Thoracic aorta (tissue), 2 donors: ENCODE data around the gene DOCK4. TPM values are rescaled to one million over a fixed set of nuclear protein-coding genes. Genes with fewer than 3 reads are reported as not detected.

Experiments
- ATAC-seq: fragments of 150-250 bp; one replicate; pipeline ENCODE4 v1.8.0; 2017; ENCODE audit warnings: low read depth; ENCODE audit not compliant: insufficient number of reproducible peaks, low FRiP score
- DNase-seq: peaks from one replicate; pipeline ENCODE4 v3.0.0-alpha.2; 2020; ENCODE audit warnings: low spot score
- H3K27ac ChIP-seq, 2 donors: fragments of 200-600 bp; sonication (generic); 1 replicate in 1 of 2; 2 replicates in 1 of 2; pipeline ENCODE4 v1.5.1; 2016; ENCODE audit warnings: mild to moderate bottlenecking in 2 of 2, moderate library complexity in 2 of 2
- H3K27me3 ChIP-seq: fragments of 200-600 bp; sonication (generic); replicated peaks from 2 replicates; pipeline ENCODE4 v1.6.0; 2016; ENCODE audit warnings: mild to moderate bottlenecking; ENCODE audit not compliant: insufficient read depth
- H3K36me3 ChIP-seq: fragments of 200-600 bp; sonication (generic); one replicate; pipeline ENCODE4 v1.5.1; 2016
- H3K4me1 ChIP-seq, 2 donors: fragments of 200-600 bp; sonication (generic); 1 replicate in 1 of 2; 2 replicates in 1 of 2; pipeline versions ENCODE4 v1.5.1 to v1.6.0; 2016; ENCODE audit warnings: low read depth in 2 of 2, mild to moderate bottlenecking in 1 of 2; ENCODE audit not compliant: control insufficient read depth in 1 of 2
- H3K4me3 ChIP-seq: fragments of 200-600 bp; sonication (generic); 2 replicates; pipeline ENCODE4 v1.5.1; 2016; ENCODE audit warnings: mild to moderate bottlenecking
- H3K9me3 ChIP-seq: fragments of 200-600 bp; sonication (generic); 2 replicates; pipeline ENCODE4 v1.5.1; 2016
- total RNA-seq, 2 donors: library from RNA; depleted of rRNA; stranded (reverse); fragments of >200 nt; gene quantifications; one replicate each; pipeline versions ENCODE4 v1.1.0 to v1.2.3, GENCODE V29; 2016
- TF ChIP-seq, protein P1 (sequence below): fragments of 200-600 bp; sonication (generic); IDR thresholded peaks from one replicate; pipeline ENCODE4 v1.5.1; 2019; ENCODE audit warnings: antibody characterized with exemption

The DOCK4 gene
- total RNA-seq, 2 donors from 2014 or later: 22.3 to 71.5 TPM

DNA sequence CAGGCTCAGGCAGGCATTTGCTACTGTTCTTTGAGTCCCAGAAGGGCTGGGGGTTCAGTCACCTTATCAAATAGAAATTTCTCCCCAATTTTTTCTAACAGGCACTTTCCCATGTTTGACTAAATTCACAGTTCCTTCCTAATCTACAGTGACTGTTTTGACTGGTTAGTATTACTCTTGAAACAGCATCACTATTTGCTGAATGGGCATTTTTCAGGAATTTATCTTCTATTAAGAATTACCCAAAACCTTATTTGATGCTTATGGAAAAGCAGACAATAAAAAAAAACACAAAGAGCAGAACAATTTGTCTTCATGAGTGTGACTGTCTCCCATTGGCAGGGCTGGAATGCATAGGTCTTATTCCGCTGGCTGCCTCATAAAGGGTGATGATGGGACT lies 269.0 kb downstream of the DOCK4 start:
- no peak for ATAC-seq
- Histone ChIP-seq H3K27me3 (no peaks in the 10 kb centered on the region), H3K36me3 (no peaks in the 10 kb centered on the region), H3K4me3 (no peak overlapping the region), H3K9me3 (no peaks in the 10 kb centered on the region), H3K4me1 (no peaks in the 10 kb centered on the region), H3K27ac (no peak overlapping the region)
- no peak for DNase-seq
- TF ChIP-seq, protein P1, sequence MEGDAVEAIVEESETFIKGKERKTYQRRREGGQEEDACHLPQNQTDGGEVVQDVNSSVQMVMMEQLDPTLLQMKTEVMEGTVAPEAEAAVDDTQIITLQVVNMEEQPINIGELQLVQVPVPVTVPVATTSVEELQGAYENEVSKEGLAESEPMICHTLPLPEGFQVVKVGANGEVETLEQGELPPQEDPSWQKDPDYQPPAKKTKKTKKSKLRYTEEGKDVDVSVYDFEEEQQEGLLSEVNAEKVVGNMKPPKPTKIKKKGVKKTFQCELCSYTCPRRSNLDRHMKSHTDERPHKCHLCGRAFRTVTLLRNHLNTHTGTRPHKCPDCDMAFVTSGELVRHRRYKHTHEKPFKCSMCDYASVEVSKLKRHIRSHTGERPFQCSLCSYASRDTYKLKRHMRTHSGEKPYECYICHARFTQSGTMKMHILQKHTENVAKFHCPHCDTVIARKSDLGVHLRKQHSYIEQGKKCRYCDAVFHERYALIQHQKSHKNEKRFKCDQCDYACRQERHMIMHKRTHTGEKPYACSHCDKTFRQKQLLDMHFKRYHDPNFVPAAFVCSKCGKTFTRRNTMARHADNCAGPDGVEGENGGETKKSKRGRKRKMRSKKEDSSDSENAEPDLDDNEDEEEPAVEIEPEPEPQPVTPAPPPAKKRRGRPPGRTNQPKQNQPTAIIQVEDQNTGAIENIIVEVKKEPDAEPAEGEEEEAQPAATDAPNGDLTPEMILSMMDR: no peak

DNA sequence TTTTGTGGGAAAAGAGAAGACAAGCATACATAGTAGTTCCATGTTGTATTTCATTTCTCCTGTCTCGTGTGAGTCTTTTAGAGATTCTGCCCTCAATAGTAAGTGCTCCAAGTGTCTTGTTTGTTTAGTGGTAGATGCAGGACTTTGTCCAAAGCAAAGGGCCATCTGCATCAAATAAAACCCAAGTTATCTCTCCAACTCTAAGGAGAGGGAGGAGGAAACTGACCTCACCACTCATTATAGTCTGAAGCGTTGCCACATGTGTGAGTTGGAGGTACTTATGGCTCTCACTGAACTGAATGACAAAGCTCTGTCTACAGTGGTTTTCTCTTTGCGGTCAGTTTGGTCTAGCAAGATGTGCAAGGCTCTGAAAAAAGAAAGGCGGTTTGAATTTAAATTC lies 272.6 kb downstream of the DOCK4 start:
- no peak for DNase-seq
- Histone ChIP-seq H3K9me3 (no peaks in the 10 kb centered on the region), H3K36me3 (no peaks in the 10 kb centered on the region), H3K4me3 (no peak overlapping the region), H3K4me1 (no peaks in the 10 kb centered on the region), H3K27me3 (no peaks in the 10 kb centered on the region), H3K27ac (no peak overlapping the region)
- no peak for ATAC-seq
- TF ChIP-seq, protein P1: no peak

DNA sequence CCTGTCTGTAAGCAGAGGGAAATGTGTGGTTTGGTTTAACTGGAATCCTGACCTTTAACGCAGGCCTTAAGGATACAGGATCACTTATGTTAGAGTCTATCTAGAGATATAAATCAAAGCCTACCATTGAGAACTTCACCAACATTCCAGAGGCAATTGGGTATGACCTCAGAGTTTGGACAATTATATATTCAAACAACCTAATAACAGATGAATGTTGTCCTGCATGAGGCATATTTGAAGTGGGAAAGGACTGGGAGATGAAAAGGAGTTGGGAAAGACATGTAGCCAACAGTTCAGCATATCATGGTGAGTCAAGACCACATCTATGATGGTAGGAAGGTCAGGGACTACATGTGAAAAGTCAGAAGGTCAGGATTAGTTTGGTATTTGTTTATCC lies 274.2 kb downstream of the DOCK4 start:
- no peaks in the 10 kb centered on the region for H3K4me1 ChIP-seq
- H3K36me3 ChIP-seq: no peaks in the 10 kb centered on the region
- H3K27me3 ChIP-seq: no peaks in the 10 kb centered on the region
- ATAC-seq (no peak), DNase-seq (no peak)
- H3K4me3 ChIP-seq: no peak overlapping the region
- TF ChIP-seq, protein P1: no peak
- H3K9me3 ChIP-seq: no peaks in the 10 kb centered on the region
- H3K27ac ChIP-seq: no peak overlapping the region

DNA sequence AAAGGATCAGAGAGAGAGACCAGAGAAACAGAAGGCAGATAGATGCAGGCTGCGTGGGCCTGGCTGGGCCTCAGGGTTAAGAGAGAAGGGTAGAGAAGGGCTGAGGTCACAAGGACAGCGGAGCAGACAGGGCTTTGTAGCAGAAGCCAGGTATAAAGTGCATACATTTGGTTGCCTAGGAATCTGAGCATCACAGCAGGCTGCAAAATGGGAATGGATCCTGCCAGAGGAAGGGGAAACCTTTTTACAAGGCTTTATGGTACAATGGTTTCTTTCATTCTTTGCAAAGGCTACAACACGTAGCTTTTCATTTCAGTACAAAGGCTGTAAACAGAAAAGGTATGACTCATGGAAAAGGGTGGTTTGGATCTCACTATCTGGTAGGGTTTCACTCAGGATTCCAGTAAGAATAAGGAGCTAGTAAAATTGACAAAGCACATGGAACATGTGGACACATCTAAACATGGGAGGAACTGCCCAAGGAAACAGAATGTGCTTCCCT lies 275.1 kb downstream of the DOCK4 start:
- ATAC-seq: no peak
- TF ChIP-seq, protein P1: no peak
- H3K9me3 ChIP-seq: no peaks in the 10 kb centered on the region
- DNase-seq: no peak
- no peak overlapping the region for H3K27ac ChIP-seq
- no peak overlapping the region for H3K4me3 ChIP-seq
- H3K4me1 ChIP-seq: no peaks in the 10 kb centered on the region
- H3K27me3 ChIP-seq: no peaks in the 10 kb centered on the region
- H3K36me3 ChIP-seq: no peaks in the 10 kb centered on the region

DNA sequence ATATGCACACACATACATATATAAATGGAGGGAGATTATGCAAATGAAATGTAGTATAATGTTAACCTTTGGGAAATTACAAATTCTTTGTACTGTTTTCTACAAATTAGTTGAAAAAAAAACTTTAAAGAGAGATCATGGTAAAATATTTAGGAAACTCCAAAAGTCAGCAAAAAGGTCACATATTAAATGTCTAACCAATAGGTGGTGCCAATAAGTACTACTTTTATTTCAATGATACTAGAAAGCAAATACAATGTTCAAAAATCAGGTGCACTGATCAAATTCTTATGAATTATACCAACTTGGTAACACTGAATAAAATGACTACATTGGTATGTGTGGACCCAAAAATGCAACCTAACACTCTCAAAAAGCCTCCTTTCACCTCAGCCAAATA lies 276.9 kb downstream of the DOCK4 start:
- Histone ChIP-seq H3K4me3 (no peak overlapping the region), H3K27me3 (no peaks in the 10 kb centered on the region), H3K27ac (no peak overlapping the region), H3K9me3 (no peaks in the 10 kb centered on the region), H3K4me1 (no peaks in the 10 kb centered on the region), H3K36me3 (no peaks in the 10 kb centered on the region)
- DNase-seq: no peak
- TF ChIP-seq, protein P1: no peak
- no peak for ATAC-seq
